Activated naive CD8-positive, alpha-beta T cell treated with anti-CD3 and anti-CD28 coated beads for 36 hours (primary cell): ENCODE data around the gene SLC39A6. TPM values are rescaled to one million over a fixed set of nuclear protein-coding genes. Genes with fewer than 3 reads are reported as not detected.

Source experiments
- DNase-seq: peaks from one replicate; pipeline ENCODE4 v3.0.0; 2021
- H3K27ac Mint-ChIP-seq: one replicate; pipeline ENCODE4 v1.8.0; 2022; ENCODE audit warnings: mild to moderate bottlenecking, moderate library complexity, mixed read lengths
- H3K27me3 Mint-ChIP-seq: one replicate; pipeline ENCODE4 v1.8.0; 2022; ENCODE audit warnings: mild to moderate bottlenecking, mixed read lengths
- H3K36me3 Mint-ChIP-seq: one replicate; pipeline ENCODE4 v1.8.0; 2021; ENCODE audit warnings: mild to moderate bottlenecking, mixed read lengths
- H3K4me1 Mint-ChIP-seq: one replicate; pipeline ENCODE4 v1.8.0; 2021; ENCODE audit warnings: mixed read lengths
- H3K4me3 Mint-ChIP-seq: one replicate; pipeline ENCODE4 v1.8.0; 2022; ENCODE audit warnings: mild to moderate bottlenecking, moderate library complexity, mixed read lengths
- H3K9me3 Mint-ChIP-seq: one replicate; pipeline ENCODE4 v1.8.0; 2022; ENCODE audit warnings: mixed read lengths
- total RNA-seq, 2 experiments: library from RNA; stranded (reverse); gene quantifications; one replicate each; pipeline ENCODE4 v1.2.3, GENCODE V29; 2021

The SLC39A6 gene
- total RNA-seq, 2 experiments from 2014 or later: 30.9 to 31.2 TPM

DNA sequence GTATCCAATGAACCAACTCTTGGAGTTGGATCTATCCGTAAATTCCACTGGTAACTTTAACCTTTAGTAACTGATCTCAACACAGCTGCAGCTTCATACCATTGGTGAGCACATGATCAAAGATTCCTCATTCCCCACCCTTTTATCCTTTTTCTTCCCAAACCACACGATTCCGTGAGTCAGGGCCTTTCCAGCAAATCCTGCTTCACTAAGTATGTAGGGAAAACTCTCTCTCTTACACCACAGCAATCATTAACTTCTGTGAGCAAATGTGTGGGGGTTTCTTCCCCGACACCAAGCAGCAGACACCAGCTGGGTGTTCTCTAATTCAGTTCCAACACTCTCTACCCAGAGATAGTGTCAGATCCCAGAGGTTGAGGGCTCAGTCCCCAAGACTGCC lies 24.1 kb upstream of the SLC39A6 start:
- Mint-ChIP-seq H3K36me3 (peaks cover 26% of the 10 kb centered on the region), H3K9me3 (no peaks in the 10 kb centered on the region), H3K4me3 (no peak overlapping the region), H3K27me3 (no peaks in the 10 kb centered on the region), H3K27ac (no peak overlapping the region), H3K4me1 (peaks cover 20% of the 10 kb centered on the region)
- no peak for DNase-seq

DNA sequence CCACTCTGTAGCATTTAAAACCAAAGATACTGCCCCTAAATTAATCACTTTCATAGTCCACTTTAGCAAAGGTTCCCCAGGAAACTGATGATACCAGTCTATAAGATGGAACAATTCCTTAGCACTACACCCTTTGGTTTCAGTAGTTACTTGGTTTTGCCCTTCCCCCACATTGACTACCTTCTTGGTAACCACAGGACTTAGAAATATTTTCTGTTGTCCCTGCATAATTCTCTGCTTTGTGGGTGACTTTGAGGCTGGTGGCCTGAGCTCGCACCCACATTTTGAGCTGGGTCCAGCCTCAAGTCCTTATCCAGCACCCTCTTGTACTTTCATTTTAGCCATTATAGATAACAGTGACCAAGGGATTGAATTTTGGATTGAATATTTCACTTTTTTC lies 23.6 kb upstream of the SLC39A6 start:
- no peak for DNase-seq
- Mint-ChIP-seq H3K27me3 (no peaks in the 10 kb centered on the region), H3K4me3 (no peak overlapping the region), H3K27ac (no peak overlapping the region), H3K9me3 (no peaks in the 10 kb centered on the region), H3K36me3 (peaks cover 24% of the 10 kb centered on the region), H3K4me1 (peaks cover 18% of the 10 kb centered on the region)

DNA sequence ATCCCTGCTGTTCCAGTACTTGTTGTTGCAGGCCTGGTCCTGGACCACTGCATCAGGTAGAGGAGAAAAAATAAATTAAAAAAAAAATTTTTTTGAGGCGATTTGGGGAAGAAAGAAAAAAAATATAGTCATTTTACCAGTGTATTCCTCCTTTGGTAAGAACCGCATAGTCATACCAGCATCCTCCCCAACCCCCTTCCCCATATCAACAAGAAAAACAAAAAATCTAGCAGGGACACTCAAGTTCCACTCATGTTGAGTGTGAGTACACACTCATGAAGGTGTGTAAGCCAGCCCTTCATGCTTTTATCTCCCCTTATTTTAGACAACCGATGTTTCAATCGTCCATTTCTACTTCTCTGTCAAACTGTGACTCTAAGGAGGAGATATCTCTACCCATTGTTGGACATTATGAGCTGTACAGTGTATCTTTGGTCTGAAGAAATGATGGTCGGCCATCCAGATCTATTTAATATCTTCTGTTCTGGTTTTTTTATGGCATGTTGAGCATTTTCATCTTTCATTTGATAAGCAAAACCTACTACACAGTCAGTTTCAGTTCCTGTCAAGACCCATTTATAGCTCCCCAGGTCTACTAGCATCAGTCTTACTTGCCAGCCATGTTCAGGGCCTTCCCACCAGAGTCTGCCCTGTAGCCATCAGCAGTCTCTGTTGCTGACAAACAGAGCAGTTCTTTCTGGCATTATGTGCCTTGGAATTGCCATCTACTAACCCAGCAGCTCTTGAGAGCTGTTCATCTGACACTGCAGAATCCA lies 20.6 kb upstream of the SLC39A6 start:
- DNase-seq: no peak
- Mint-ChIP-seq H3K36me3 (peaks cover 27% of the 10 kb centered on the region), H3K9me3 (no peaks in the 10 kb centered on the region), H3K4me3 (no peak overlapping the region), H3K4me1 (peaks cover 11% of the 10 kb centered on the region), H3K27ac (no peak overlapping the region), H3K27me3 (no peaks in the 10 kb centered on the region)

DNA sequence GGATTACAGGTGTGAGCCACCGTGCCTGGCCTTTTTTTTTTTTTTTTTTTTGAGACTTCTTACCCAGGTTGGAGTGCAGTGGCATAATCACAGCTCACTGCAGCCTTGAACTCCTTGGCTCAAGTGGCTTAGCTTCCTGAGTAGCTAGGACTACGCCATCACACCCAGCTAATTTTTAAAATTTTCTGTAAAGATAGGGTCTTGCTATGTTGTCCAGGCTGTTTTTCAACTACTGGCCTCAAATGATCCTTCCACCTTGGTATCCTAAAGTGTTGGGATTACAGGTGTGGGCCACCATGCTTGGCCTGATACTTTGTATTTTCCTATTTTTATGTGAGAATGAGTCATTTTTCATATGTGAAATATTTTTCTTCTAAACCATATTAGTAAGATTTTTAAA lies 14.3 kb upstream of the SLC39A6 start:
- no peaks in the 10 kb centered on the region for H3K9me3 Mint-ChIP-seq
- H3K27ac Mint-ChIP-seq: no peak overlapping the region
- peaks cover 14% of the 10 kb centered on the region for H3K36me3 Mint-ChIP-seq

DNA sequence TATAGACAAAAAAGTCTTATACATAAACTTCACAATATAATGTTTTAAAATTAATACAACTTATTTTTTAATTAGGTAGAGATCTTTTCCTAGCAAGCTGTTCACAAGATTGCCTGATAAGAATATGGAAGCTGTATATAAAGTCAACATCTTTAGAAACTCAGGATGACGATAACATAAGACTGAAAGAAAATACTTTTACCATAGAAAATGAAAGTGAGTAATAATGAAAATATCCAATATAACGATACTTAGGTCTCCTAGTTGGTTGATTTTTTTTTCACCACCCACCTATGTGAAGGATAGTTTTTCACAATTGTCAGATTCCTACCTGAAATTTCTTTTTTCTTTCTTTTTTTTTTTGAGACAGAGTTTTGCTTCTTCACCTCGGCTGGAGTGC lies 13.6 kb upstream of the SLC39A6 start:
- Mint-ChIP-seq H3K36me3 (peaks cover 14% of the 10 kb centered on the region), H3K9me3 (no peaks in the 10 kb centered on the region), H3K4me1 (peaks cover 9% of the 10 kb centered on the region)

More for the DNA sequence above, 14.3 kb upstream of the SLC39A6 start:
- DNase-seq: no peak
- H3K4me1 Mint-ChIP-seq: peaks cover 9% of the 10 kb centered on the region
- no peaks in the 10 kb centered on the region for H3K27me3 Mint-ChIP-seq
- H3K4me3 Mint-ChIP-seq: no peak overlapping the region

DNA sequence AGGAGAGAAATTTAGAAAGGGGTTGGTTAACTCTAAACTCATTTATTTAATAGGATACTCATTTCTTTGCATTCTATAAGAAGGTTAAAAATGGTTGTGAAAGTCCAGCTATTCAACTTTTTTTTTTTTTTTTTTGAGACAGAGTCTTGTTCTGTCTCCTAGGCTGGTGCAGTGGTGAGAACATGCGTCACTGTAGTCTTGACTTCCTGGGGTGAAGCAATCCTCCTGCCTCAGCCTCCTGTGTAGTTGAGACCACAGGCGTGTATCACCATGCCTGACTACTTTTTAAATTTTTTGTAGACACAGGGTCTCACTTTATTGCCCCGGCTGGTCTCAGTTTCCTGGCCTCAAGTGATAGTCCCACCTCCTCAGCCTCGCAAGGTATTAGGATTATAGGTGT lies 12.4 kb upstream of the SLC39A6 start:
- H3K4me3 Mint-ChIP-seq: no peak overlapping the region
- no peaks in the 10 kb centered on the region for H3K9me3 Mint-ChIP-seq
- H3K27ac Mint-ChIP-seq: no peak overlapping the region
- H3K27me3 Mint-ChIP-seq: no peaks in the 10 kb centered on the region
- no peak for DNase-seq
- H3K36me3 Mint-ChIP-seq: peaks cover 13% of the 10 kb centered on the region
- peaks cover 10% of the 10 kb centered on the region for H3K4me1 Mint-ChIP-seq

More for the DNA sequence above, 13.6 kb upstream of the SLC39A6 start:
- no peak overlapping the region for H3K27ac Mint-ChIP-seq
- H3K27me3 Mint-ChIP-seq: no peaks in the 10 kb centered on the region
- DNase-seq: no peak
- no peak overlapping the region for H3K4me3 Mint-ChIP-seq

DNA sequence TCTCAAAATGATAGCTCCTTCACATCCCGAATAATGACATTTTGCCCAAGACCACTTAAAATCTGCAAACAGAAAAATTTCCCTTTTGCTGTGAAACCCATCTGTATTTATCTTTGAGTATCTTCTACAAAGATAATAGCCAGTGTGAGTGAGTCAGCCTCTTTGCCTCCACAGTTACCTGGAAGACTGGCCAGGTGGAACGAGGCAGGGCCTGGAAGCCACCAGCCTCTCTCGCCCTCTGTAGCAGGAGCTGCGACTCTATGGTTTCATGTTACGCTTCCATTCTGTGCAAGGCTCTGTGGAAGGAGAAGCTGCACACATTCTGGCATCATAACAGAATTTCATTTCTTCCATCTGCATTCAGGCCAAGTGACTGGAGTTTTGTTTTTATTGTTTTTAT lies 10.1 kb upstream of the SLC39A6 start:
- Mint-ChIP-seq H3K4me3 (no peak overlapping the region), H3K4me1 (peaks cover 15% of the 10 kb centered on the region), H3K27ac (no peak overlapping the region), H3K36me3 (peaks cover 8% of the 10 kb centered on the region), H3K27me3 (no peaks in the 10 kb centered on the region), H3K9me3 (no peaks in the 10 kb centered on the region)
- DNase-seq: no peak

DNA sequence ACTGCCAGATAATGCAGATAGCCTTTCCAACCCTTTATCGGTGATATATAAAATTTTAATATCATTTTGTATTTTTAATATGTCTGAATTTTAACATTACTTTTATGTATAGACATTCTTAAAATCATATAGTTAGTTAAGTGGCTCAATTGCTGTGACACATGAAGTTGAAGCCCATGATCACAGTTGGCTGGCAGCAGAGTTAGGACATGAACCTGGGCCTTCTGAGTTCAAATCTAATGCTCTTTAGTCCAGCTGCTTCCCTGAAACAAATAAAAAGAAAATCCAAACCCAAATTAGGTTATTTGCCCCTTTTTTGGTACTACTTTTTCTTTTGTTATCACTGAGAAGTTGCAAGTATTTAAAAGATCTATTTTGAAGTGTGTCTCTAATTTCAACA lies 6.1 kb upstream of the SLC39A6 start:
- H3K9me3 Mint-ChIP-seq: no peaks in the 10 kb centered on the region
- no peak for DNase-seq
- H3K36me3 Mint-ChIP-seq: peaks cover 13% of the 10 kb centered on the region
- H3K4me1 Mint-ChIP-seq: peaks cover 26% of the 10 kb centered on the region
- H3K27me3 Mint-ChIP-seq: no peaks in the 10 kb centered on the region
- no peak overlapping the region for H3K4me3 Mint-ChIP-seq
- no peak overlapping the region for H3K27ac Mint-ChIP-seq

DNA sequence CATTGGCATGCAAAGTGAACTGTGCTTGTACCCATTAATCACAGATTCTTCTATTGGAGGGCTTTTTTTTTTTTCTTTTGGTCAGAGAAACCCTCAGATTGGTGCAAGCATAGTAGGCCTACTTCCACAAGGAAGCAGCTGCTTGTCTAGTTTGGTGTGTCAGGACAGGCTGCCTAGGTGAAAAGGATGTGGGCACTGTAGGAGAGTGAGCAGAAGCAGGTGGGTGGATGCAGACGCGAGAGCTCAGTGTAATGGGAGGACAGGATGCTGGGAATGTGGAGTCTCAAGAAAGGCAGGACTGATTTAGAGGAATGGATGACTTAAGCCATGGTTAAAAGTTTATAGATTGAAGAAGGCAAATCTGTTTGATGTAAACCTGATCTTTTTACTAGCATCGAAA lies 3.6 kb upstream of the SLC39A6 start:
- no peak for DNase-seq
- peak overlapping the region; percentile 52 for H3K27ac Mint-ChIP-seq
- H3K27me3 Mint-ChIP-seq: no peaks in the 10 kb centered on the region
- peak overlapping the region; percentile 13 for H3K4me3 Mint-ChIP-seq
- peaks cover 33% of the 10 kb centered on the region for H3K4me1 Mint-ChIP-seq
- no peaks in the 10 kb centered on the region for H3K9me3 Mint-ChIP-seq
- peaks cover 12% of the 10 kb centered on the region for H3K36me3 Mint-ChIP-seq

DNA sequence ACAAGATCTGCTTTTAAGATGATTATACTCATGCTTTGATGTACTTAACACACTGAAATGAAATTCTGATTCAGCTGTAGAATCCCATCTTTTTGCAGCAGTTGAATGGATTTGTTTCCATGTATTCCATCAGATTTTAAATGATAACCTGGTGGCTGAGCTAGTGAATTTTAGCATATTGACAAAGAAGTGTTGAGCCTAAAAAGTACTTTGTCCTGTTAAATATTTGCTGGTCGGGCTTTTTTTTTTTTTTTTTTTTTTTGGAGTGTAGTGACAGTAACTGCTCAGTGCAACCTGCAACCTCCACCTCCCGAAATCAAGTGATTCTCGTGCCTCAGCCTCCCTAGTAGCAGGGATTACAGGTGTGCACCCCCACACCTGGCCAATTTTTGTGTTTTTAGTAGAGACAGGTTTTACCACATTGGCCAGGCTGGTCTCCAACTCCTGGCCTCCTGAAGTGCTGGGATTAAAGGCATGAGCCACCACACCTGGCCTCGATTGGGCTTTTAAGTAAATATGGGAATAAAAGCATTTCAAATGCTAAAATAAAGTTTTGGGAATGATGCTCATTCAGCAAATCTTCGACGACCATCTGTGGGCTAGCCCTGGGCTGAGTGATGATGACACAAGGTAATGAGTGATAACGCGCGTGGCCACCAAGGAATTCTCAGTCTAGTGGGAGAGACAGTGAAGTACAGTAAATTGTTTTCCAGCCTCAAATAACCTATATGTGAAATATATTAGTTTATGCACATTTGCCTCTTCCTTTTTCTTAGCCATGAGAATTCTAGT lies 2.7 kb upstream of the SLC39A6 start:
- H3K4me3 Mint-ChIP-seq: peak overlapping the region; percentile 13
- DNase-seq: no peak
- H3K27me3 Mint-ChIP-seq: no peaks in the 10 kb centered on the region
- no peaks in the 10 kb centered on the region for H3K9me3 Mint-ChIP-seq
- peaks cover 35% of the 10 kb centered on the region for H3K4me1 Mint-ChIP-seq
- H3K27ac Mint-ChIP-seq: no peak overlapping the region
- H3K36me3 Mint-ChIP-seq: peaks cover 11% of the 10 kb centered on the region

DNA sequence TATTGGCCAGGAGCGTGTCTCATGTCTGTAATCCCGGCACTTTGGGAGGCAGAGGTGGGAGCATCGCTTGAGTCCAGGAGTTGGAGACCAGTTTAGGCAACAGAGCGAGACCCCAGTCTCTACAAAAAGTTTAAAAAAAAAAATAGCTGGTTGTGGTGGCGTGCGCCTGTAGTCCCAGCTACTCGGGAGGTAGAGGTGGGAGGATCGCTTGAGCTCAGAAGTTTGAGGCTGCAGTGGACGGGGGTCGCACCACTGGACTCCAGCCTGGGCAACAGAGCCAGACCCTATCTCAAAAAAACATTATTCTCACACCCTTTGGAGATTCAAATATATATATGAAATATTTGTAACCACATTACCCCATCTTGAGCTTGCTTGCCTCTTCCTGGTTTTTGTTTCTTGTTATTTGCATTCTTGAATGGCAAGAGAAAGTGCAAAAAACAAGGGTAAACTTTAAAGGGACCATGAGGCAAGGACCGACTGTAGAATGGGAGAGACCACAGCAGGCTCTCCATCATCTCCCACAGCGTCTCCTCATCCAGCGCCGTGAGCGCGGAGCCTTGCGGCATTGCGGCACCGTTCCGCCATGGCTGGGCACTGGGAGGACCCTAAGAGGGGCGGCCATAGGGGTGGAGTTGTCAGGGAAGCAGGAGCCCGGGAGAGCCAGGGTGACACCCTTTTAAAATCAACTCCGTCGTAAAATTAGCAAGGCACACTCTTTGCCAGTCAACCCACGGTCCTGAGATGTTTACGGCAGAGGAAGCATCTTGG lies 1.9 kb upstream of the SLC39A6 start:
- Mint-ChIP-seq H3K9me3 (no peaks in the 10 kb centered on the region), H3K27ac (peak overlapping the region; percentile 0), H3K4me1 (peaks cover 40% of the 10 kb centered on the region), H3K27me3 (no peaks in the 10 kb centered on the region), H3K4me3 (peak overlapping the region; percentile 83), H3K36me3 (peaks cover 18% of the 10 kb centered on the region)
- no peak for DNase-seq

DNA sequence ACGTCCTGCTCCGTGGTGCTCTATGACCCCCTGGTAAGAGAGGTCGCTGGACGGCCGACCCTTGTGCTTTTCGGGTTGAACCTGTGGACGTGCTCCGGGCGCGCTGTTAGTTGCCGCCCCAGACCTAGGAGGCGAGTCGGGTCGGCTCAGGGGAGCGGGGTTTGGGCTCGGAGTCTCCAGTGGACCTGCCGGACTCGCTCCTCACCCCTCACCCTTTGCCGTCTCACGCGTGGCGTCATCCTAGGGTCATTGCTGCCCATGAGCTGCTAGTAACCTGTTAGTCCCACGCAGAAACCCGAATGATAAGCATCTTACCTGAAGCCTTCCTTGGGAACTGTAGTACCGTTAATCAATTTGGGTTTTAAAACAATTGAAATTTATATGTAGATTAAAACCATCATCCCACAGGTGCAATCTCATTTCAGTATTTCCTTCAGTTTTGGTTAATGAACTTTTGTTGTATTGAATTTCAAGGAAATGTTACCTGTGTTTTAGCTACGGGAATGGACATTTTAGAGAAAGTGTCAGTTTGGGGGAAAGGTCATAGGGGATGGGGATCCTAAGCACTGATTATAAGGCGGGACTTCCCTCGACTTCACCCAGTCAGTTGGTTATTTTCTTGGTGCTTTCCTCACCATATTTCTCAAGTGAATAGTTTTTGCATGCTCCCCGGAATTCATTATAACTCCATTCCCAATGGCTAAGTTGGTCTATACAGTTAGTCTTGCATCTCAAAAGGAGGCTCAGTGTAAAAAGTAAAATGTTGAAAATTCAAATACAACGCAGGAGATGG lies 1.1 kb upstream of the SLC39A6 start:
- DNase-seq: no peak
- Mint-ChIP-seq H3K36me3 (peaks cover 26% of the 10 kb centered on the region), H3K4me1 (peaks cover 43% of the 10 kb centered on the region), H3K4me3 (peak overlapping the region; percentile 83), H3K27me3 (no peaks in the 10 kb centered on the region), H3K27ac (peak overlapping the region; percentile 93), H3K9me3 (no peaks in the 10 kb centered on the region)

DNA sequence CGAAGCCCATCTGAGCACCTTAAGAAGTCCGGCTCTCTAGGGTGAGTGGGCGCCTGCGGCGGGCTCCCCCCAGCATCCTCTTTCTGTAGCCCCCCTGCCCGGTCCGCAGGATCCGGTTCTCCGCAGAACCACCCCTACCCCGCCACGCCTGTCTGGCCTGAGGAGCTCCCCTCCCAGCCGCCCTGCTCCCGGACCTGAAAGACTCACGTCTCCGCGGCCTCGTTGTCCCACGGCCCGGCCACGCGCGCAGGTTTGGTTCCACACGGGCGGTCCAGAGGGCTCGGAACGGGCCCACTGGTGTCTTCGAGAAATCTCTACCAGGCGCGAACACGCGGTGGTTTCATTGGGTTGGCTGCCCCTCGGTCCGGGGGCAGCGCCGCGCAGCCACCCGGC lies 237 bp downstream of the SLC39A6 start:
- H3K27me3 Mint-ChIP-seq: no peaks in the 10 kb centered on the region
- peaks cover 30% of the 10 kb centered on the region for H3K36me3 Mint-ChIP-seq
- DNase-seq: no peak
- no peaks in the 10 kb centered on the region for H3K9me3 Mint-ChIP-seq
- peak overlapping the region; percentile 83 for H3K4me3 Mint-ChIP-seq
- H3K27ac Mint-ChIP-seq: peak overlapping the region; percentile 93
- H3K4me1 Mint-ChIP-seq: peaks cover 41% of the 10 kb centered on the region

DNA sequence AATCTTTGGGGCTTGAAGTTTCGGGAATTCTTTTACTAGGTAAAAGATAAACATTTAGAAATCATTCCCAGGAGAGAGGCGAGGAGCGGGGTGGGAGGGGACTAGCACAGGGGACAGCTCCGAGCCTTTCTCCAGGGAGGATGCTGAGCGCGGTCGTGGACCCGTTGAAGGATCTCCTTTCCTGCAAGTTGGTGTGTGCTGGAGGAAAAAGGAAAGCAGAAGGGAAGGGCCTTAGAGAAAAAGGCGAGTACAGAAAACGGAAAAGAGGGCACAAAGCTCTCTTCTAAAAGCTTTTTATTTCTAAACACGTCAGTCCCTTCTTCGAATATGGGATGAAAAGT lies 640 bp downstream of the SLC39A6 start:
- Mint-ChIP-seq H3K4me3 (peak overlapping the region; percentile 83), H3K36me3 (peaks cover 32% of the 10 kb centered on the region), H3K4me1 (peaks cover 43% of the 10 kb centered on the region), H3K27ac (peak overlapping the region; percentile 77), H3K27me3 (no peaks in the 10 kb centered on the region), H3K9me3 (no peaks in the 10 kb centered on the region)
- no peak for DNase-seq
